ENCODE results near the gene USP54. TPM values are rescaled to one million over a fixed set of nuclear protein-coding genes. Genes with fewer than 3 reads are reported as not detected.

The USP54 gene
- total and polyA plus RNA-seq, 9 of the 15 experiments (the other 6 are each of a cell fraction or from before 2014, with no cell fraction given), result 3.8 to 40.1 (median 16.9) TPM

DNA sequence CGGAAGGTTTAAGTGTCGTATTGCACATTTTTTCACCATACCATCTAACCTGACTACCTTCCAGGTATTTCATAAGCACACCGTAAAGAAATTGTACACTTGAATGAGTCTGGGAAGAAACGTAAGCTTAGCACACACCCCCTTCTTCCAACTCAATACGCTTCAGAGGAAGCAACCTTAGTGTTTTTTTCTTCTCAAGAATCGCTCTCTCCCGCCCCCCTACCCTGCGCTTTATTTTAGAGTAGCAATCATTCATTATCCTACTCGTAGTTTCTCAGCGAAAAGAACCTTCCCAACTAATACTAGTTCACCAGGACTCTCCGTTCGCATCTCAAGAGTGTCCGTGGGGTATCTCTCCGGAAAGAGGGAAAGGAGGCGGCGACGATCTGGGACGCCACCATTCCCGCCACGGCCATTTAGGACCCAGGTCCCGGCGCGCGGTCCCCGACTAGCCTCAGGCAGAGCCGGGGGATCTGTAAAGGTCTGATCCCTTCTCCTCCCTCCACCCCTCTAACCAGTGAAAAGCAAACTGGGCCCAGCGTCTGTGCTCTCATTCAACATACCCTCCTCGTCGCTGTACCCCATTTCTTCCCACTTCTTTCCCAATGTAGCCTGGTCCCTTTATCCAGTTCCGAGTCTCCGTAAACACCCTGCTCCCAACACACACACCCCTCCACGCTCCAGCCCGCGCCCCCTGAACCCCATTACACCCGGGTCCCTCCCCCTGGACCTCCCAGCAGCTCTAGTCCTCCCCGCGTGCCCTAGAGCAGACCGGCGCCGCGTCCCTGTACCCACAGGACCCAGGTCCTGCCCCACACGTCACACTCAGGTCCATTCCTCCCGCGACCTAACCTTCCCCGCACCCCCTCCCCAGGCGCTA is 34.1 kb upstream of the USP54 start (continued):
- TF ChIP-seq, protein P1, sequence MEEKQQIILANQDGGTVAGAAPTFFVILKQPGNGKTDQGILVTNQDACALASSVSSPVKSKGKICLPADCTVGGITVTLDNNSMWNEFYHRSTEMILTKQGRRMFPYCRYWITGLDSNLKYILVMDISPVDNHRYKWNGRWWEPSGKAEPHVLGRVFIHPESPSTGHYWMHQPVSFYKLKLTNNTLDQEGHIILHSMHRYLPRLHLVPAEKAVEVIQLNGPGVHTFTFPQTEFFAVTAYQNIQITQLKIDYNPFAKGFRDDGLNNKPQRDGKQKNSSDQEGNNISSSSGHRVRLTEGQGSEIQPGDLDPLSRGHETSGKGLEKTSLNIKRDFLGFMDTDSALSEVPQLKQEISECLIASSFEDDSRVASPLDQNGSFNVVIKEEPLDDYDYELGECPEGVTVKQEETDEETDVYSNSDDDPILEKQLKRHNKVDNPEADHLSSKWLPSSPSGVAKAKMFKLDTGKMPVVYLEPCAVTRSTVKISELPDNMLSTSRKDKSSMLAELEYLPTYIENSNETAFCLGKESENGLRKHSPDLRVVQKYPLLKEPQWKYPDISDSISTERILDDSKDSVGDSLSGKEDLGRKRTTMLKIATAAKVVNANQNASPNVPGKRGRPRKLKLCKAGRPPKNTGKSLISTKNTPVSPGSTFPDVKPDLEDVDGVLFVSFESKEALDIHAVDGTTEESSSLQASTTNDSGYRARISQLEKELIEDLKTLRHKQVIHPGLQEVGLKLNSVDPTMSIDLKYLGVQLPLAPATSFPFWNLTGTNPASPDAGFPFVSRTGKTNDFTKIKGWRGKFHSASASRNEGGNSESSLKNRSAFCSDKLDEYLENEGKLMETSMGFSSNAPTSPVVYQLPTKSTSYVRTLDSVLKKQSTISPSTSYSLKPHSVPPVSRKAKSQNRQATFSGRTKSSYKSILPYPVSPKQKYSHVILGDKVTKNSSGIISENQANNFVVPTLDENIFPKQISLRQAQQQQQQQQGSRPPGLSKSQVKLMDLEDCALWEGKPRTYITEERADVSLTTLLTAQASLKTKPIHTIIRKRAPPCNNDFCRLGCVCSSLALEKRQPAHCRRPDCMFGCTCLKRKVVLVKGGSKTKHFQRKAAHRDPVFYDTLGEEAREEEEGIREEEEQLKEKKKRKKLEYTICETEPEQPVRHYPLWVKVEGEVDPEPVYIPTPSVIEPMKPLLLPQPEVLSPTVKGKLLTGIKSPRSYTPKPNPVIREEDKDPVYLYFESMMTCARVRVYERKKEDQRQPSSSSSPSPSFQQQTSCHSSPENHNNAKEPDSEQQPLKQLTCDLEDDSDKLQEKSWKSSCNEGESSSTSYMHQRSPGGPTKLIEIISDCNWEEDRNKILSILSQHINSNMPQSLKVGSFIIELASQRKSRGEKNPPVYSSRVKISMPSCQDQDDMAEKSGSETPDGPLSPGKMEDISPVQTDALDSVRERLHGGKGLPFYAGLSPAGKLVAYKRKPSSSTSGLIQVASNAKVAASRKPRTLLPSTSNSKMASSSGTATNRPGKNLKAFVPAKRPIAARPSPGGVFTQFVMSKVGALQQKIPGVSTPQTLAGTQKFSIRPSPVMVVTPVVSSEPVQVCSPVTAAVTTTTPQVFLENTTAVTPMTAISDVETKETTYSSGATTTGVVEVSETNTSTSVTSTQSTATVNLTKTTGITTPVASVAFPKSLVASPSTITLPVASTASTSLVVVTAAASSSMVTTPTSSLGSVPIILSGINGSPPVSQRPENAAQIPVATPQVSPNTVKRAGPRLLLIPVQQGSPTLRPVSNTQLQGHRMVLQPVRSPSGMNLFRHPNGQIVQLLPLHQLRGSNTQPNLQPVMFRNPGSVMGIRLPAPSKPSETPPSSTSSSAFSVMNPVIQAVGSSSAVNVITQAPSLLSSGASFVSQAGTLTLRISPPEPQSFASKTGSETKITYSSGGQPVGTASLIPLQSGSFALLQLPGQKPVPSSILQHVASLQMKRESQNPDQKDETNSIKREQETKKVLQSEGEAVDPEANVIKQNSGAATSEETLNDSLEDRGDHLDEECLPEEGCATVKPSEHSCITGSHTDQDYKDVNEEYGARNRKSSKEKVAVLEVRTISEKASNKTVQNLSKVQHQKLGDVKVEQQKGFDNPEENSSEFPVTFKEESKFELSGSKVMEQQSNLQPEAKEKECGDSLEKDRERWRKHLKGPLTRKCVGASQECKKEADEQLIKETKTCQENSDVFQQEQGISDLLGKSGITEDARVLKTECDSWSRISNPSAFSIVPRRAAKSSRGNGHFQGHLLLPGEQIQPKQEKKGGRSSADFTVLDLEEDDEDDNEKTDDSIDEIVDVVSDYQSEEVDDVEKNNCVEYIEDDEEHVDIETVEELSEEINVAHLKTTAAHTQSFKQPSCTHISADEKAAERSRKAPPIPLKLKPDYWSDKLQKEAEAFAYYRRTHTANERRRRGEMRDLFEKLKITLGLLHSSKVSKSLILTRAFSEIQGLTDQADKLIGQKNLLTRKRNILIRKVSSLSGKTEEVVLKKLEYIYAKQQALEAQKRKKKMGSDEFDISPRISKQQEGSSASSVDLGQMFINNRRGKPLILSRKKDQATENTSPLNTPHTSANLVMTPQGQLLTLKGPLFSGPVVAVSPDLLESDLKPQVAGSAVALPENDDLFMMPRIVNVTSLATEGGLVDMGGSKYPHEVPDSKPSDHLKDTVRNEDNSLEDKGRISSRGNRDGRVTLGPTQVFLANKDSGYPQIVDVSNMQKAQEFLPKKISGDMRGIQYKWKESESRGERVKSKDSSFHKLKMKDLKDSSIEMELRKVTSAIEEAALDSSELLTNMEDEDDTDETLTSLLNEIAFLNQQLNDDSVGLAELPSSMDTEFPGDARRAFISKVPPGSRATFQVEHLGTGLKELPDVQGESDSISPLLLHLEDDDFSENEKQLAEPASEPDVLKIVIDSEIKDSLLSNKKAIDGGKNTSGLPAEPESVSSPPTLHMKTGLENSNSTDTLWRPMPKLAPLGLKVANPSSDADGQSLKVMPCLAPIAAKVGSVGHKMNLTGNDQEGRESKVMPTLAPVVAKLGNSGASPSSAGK (IDR thresholded peaks at IDR 0.05), result no peak
- no peak for TF ChIP-seq SREBF2 (CRISPR knock-in tag; IDR thresholded peaks at IDR 0.05)
- TF ChIP-seq, protein P2, sequence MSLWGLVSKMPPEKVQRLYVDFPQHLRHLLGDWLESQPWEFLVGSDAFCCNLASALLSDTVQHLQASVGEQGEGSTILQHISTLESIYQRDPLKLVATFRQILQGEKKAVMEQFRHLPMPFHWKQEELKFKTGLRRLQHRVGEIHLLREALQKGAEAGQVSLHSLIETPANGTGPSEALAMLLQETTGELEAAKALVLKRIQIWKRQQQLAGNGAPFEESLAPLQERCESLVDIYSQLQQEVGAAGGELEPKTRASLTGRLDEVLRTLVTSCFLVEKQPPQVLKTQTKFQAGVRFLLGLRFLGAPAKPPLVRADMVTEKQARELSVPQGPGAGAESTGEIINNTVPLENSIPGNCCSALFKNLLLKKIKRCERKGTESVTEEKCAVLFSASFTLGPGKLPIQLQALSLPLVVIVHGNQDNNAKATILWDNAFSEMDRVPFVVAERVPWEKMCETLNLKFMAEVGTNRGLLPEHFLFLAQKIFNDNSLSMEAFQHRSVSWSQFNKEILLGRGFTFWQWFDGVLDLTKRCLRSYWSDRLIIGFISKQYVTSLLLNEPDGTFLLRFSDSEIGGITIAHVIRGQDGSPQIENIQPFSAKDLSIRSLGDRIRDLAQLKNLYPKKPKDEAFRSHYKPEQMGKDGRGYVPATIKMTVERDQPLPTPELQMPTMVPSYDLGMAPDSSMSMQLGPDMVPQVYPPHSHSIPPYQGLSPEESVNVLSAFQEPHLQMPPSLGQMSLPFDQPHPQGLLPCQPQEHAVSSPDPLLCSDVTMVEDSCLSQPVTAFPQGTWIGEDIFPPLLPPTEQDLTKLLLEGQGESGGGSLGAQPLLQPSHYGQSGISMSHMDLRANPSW (CRISPR knock-in tag; IDR thresholded peaks at IDR 0.05), result no peak
- TF ChIP-seq CREM (IDR thresholded peaks at IDR 0.05; ENCODE audit: low read depth), result no peak
- TF ChIP-seq, protein P3, sequence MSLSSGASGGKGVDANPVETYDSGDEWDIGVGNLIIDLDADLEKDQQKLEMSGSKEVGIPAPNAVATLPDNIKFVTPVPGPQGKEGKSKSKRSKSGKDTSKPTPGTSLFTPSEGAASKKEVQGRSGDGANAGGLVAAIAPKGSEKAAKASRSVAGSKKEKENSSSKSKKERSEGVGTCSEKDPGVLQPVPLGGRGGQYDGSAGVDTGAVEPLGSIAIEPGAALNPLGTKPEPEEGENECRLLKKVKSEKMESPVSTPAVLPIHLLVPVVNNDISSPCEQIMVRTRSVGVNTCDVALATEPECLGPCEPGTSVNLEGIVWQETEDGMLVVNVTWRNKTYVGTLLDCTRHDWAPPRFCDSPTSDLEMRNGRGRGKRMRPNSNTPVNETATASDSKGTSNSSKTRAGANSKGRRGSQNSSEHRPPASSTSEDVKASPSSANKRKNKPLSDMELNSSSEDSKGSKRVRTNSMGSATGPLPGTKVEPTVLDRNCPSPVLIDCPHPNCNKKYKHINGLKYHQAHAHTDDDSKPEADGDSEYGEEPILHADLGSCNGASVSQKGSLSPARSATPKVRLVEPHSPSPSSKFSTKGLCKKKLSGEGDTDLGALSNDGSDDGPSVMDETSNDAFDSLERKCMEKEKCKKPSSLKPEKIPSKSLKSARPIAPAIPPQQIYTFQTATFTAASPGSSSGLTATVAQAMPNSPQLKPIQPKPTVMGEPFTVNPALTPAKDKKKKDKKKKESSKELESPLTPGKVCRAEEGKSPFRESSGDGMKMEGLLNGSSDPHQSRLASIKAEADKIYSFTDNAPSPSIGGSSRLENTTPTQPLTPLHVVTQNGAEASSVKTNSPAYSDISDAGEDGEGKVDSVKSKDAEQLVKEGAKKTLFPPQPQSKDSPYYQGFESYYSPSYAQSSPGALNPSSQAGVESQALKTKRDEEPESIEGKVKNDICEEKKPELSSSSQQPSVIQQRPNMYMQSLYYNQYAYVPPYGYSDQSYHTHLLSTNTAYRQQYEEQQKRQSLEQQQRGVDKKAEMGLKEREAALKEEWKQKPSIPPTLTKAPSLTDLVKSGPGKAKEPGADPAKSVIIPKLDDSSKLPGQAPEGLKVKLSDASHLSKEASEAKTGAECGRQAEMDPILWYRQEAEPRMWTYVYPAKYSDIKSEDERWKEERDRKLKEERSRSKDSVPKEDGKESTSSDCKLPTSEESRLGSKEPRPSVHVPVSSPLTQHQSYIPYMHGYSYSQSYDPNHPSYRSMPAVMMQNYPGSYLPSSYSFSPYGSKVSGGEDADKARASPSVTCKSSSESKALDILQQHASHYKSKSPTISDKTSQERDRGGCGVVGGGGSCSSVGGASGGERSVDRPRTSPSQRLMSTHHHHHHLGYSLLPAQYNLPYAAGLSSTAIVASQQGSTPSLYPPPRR (CRISPR knock-in tag; IDR thresholded peaks at IDR 0.05; ENCODE audit: borderline replicate concordance), result no peak
- TF ChIP-seq ZNF436 (CRISPR knock-in tag; IDR thresholded peaks at IDR 0.05), result no peak
- TF ChIP-seq FOXJ3 (CRISPR knock-in tag; IDR thresholded peaks at IDR 0.05), result no peak

Measured in K562 (cell line).